Measurements from ENCODE around the gene RIN3.

DNA sequence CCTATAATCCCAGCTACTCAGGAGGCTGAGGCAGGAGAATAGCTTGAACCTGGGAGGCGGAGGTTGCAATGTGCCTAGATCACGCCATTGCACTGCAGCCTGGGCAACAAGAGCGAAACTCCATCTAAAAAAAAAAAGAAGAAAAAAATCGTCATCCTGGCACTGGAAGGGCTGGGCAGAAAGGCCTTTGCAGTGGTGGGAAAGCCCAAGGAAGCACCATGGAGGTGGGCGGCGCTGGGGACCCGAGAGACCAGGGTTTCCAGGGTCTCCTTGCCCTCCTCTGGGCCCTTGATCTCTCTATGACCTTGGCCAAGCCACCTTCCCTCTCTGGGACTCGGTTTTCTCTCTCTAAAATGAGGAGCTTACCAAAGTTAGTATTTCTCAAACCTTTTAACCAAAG lies 169.5 kb downstream of the RIN3 start:
- TF ChIP-seq, protein P1, sequence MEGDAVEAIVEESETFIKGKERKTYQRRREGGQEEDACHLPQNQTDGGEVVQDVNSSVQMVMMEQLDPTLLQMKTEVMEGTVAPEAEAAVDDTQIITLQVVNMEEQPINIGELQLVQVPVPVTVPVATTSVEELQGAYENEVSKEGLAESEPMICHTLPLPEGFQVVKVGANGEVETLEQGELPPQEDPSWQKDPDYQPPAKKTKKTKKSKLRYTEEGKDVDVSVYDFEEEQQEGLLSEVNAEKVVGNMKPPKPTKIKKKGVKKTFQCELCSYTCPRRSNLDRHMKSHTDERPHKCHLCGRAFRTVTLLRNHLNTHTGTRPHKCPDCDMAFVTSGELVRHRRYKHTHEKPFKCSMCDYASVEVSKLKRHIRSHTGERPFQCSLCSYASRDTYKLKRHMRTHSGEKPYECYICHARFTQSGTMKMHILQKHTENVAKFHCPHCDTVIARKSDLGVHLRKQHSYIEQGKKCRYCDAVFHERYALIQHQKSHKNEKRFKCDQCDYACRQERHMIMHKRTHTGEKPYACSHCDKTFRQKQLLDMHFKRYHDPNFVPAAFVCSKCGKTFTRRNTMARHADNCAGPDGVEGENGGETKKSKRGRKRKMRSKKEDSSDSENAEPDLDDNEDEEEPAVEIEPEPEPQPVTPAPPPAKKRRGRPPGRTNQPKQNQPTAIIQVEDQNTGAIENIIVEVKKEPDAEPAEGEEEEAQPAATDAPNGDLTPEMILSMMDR (IDR thresholded peaks at IDR 0.05): no peak
- no peak for TF ChIP-seq ZFX (IDR thresholded peaks at IDR 0.05; ENCODE audit: borderline replicate concordance)
